Endothelial cell of umbilical vein (primary cell): ENCODE measurements around the gene HES3. TPM values are rescaled to one million over a fixed set of nuclear protein-coding genes. Genes with fewer than 3 reads are reported as not detected.

Experiments used
- BruUV-seq: library from RNA; stranded (reverse); fragments of 400-500 nt; replicated peaks from 2 replicates; lab custom pipeline; 2021; lab: Mats Ljungman, UMichigan
- CTCF ChIA-PET: fragments of 300-600, 350-600 bp; sonication (Branson Sonifier 250); formaldehyde crosslinking; loops from one replicate; lab custom pipeline; 2021; ENCODE audit warnings: antibody characterized with exemption, inconsistent platforms; lab: Charles Lee
- POLR2A ChIA-PET: fragments of 300-600, 350-600 bp; sonication (Branson Sonifier 250); formaldehyde crosslinking; loops from one replicate; lab custom pipeline; 2021; ENCODE audit warnings: antibody characterized with exemption, inconsistent platforms; lab: Charles Lee
- DNase-seq: peaks from one replicate; pipeline ENCODE4 v3.0.0-alpha.2; 2011; ENCODE audit warnings: low read depth, low spot score
- FAIRE-seq: peaks from 2 replicates; lab custom pipeline; 2011; peaks lifted over from hg19 to GRCh38; lab: Jason Lieb, UNC
- H2AFZ ChIP-seq: 2 replicates; pipeline ENCODE4 v1.6.0; 2012; ENCODE audit warnings: low read depth, low read length, control low read depth, inconsistent platforms
- H3K27ac ChIP-seq: 2 replicates; pipeline ENCODE4 v1.5.1; 2011; ENCODE audit warnings: low read depth, mild to moderate bottlenecking, control low read depth, low read length, moderate library complexity; ENCODE audit not compliant: insufficient read depth
- H3K27me3 ChIP-seq, 2 experiments: 2 replicates each; pipeline versions ENCODE4 v1.6.0 to v1.6.1; 2011; ENCODE audit warnings: low read length in 2 of 2, mixed read lengths in 1 of 2; ENCODE audit not compliant: control insufficient read depth in 2 of 2, insufficient read depth in 2 of 2
- H3K36me3 ChIP-seq, 2 experiments: 2 replicates in 1 of 2; 3 replicates in 1 of 2; pipeline ENCODE4 v1.5.1; 2011; ENCODE audit warnings: low read length in 2 of 2, mild to moderate bottlenecking in 1 of 2, moderate library complexity in 1 of 2; ENCODE audit not compliant: control insufficient read depth in 2 of 2, insufficient read depth in 2 of 2; ENCODE audit errors: extremely low read depth in 1 of 2
- H3K4me1 ChIP-seq: 3 replicates; pipeline ENCODE4 v1.5.1; 2011; ENCODE audit warnings: mild to moderate bottlenecking, low read length; ENCODE audit not compliant: control insufficient read depth, insufficient read depth; ENCODE audit errors: extremely low read depth
- H3K4me2 ChIP-seq: 2 replicates; pipeline ENCODE4 v1.6.1; 2011; ENCODE audit warnings: low read length, control low read depth, mixed read lengths; ENCODE audit not compliant: insufficient read depth
- H3K4me3 ChIP-seq, 3 experiments: fragments of 200-600 bp in 1 of 3; sonication (generic), shearing (Covaris generic) in 1 of 3; replicated peaks in 1 of 3; 2 replicates each; pipeline ENCODE4 v1.5.1; 2011 to 2016; ENCODE audit warnings: control low read depth in 3 of 3, low read length in 3 of 3, mild to moderate bottlenecking in 2 of 3, inconsistent platforms in 1 of 3, low read depth in 1 of 3, moderate library complexity in 1 of 3; ENCODE audit not compliant: insufficient read depth in 1 of 3
- H3K79me2 ChIP-seq: 2 replicates; pipeline ENCODE4 v1.6.0; 2012; ENCODE audit warnings: low read length, inconsistent platforms; ENCODE audit not compliant: control insufficient read depth, insufficient read depth
- H3K9ac ChIP-seq: replicated peaks from 2 replicates; pipeline ENCODE3; 2011; ENCODE audit warnings: low read length, control low read depth; ENCODE audit not compliant: insufficient read depth; ENCODE audit errors: extremely low read depth
- H3K9me1 ChIP-seq: replicated peaks from 3 replicates; pipeline ENCODE4 v1.6.0; 2011; ENCODE audit warnings: mild to moderate bottlenecking, low read length; ENCODE audit not compliant: control insufficient read depth, insufficient read depth; ENCODE audit errors: extremely low read depth
- H3K9me3 ChIP-seq: replicated peaks from 2 replicates; pipeline ENCODE4 v1.5.1; 2012; ENCODE audit warnings: low read length, inconsistent platforms; ENCODE audit not compliant: control insufficient read depth, insufficient read depth
- H4K20me1 ChIP-seq: replicated peaks from 2 replicates; pipeline ENCODE3; 2011; ENCODE audit warnings: mild to moderate bottlenecking, low read length; ENCODE audit not compliant: control insufficient read depth, insufficient read depth; ENCODE audit errors: extremely low read depth
- EZH2 ChIP-seq: IDR thresholded peaks from 2 replicates; pipeline ENCODE4 v1.6.1; 2012; ENCODE audit warnings: borderline replicate concordance, low read depth, mild to moderate bottlenecking, moderate library complexity, low read length, inconsistent platforms; ENCODE audit not compliant: severe bottlenecking
- JUN ChIP-seq: IDR thresholded peaks from 2 replicates; pipeline ENCODE4 v1.6.1; 2011; ENCODE audit warnings: borderline replicate concordance, low read depth; ENCODE audit not compliant: insufficient read length, insufficient read depth
- POLR2A ChIP-seq: IDR thresholded peaks from 2 replicates; pipeline ENCODE4 v1.6.1; 2012; ENCODE audit warnings: low read depth, mild to moderate bottlenecking, control low read depth, low read length
- POLR2AphosphoS5 ChIP-seq: IDR thresholded peaks from 2 replicates; pipeline ENCODE4 v1.6.1; 2012; ENCODE audit warnings: low read depth, mild to moderate bottlenecking, control low read depth, low read length, moderate library complexity; ENCODE audit not compliant: insufficient read depth
- dilution Hi-C: fragments of 300-500 bp; cut with MboI; formaldehyde crosslinking; loops from one replicate; pipeline ENCODE4 v1.15.0; 2019; ENCODE audit warnings: low sequenced_read_pairs; ENCODE audit not compliant: extremely low pct_ligation_motif_present
- intact Hi-C: fragments of 100-400 bp; cut with micrococcal nuclease; formaldehyde crosslinking; loops from one replicate; pipeline ENCODE4 v1.10.0; 2022
- polyA plus RNA-seq, 4 experiments: library from polyadenylated mRNA; depleted of rRNA in 3 of 4; stranded (reverse) in 3 of 4; unstranded in 1 of 4; fragments of >200 nt; gene quantifications; 2 replicates each; pipeline versions ENCODE4 v1.2.1 to v1.2.3, GENCODE V29; 2011 to 2012; ENCODE audit warnings: missing spikeins in 1 of 4
- total RNA-seq: library from RNA; stranded (reverse); gene quantifications from 2 replicates; pipeline ENCODE4 v1.2.3, GENCODE V29; 2021
- TF ChIP-seq, protein P1 (sequence below): IDR thresholded peaks from 2 replicates; pipeline ENCODE4 v1.6.1; 2011; ENCODE audit not compliant: insufficient read depth, insufficient read length

HES3 gene
- total and polyA plus RNA-seq, 2 donors (not counting 3 experiments of a cell fraction or from before 2014, with no cell fraction given) = not detected

- H3K4me2 ChIP-seq = no peak overlapping the region
- no peaks in the 10 kb centered on the region for H3K9me3 ChIP-seq
- H3K4me3 ChIP-seq = no peak overlapping the region
- DNase-seq (no peak), FAIRE-seq (no peak)
- dilution Hi-C loops = no loop called here
- TF ChIP-seq, protein P1, sequence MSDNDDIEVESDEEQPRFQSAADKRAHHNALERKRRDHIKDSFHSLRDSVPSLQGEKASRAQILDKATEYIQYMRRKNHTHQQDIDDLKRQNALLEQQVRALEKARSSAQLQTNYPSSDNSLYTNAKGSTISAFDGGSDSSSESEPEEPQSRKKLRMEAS = no peak
- TF ChIP-seq EZH2 (no peak), JUN (no peak), POLR2A (no peak), POLR2AphosphoS5 (no peak)
- ChIA-PET CTCF (interaction anchor here (1.2 to 7.8 kb wide), 6 partner anchors 10 to 189 kb away, joined by 3 to 208 read pairs (median 13); no protein-coding TSS in a partner anchor), POLR2A (no interaction called here)
- H3K4me1 ChIP-seq = peaks cover 5% of the 10 kb centered on the region
- H3K27me3 ChIP-seq = peaks cover 9 to 17% of the 10 kb centered on the region in 2 experiments
- no peak overlapping the region for H2AFZ ChIP-seq
- intact Hi-C loops = no loop called here
- no peaks in the 10 kb centered on the region for H4K20me1 ChIP-seq
- no peak overlapping the region for H3K9ac ChIP-seq
- H3K36me3 ChIP-seq = no peaks in the 10 kb centered on the region
- no peak overlapping the region for H3K27ac ChIP-seq
- H3K9me1 ChIP-seq = no peaks in the 10 kb centered on the region
- BruUV-seq = no TSS peak
- H3K79me2 ChIP-seq = no peaks in the 10 kb centered on the region
These were observed 5.2 kb downstream of the HES3 start for GRCh38 chr1:6248932-6249738.
